ENCODE results near the gene CACNG3. TPM values are rescaled to one million over a fixed set of nuclear protein-coding genes. Genes with fewer than 3 reads are reported as not detected.

The CACNG3 gene
- total and polyA plus RNA-seq, 2 of the 4 experiments (the other 2 are of a cell fraction), result not detected

GRCh38 chr16:24372824-24373223, 116.7 kb downstream of the CACNG3 start:
- Histone ChIP-seq H3K9ac (ENCODE audit: low read depth, low read length) (no peak overlapping the region), H3K4me2 (ENCODE audit: low read depth, low read length) (no peak overlapping the region), H2BK5ac (ENCODE audit: low read depth, low read length, poor library complexity, severe bottlenecking) (no peak overlapping the region), H2BK15ac (ENCODE audit: low read depth, low read length) (no peak overlapping the region), H3K27me3 (ENCODE audit: control insufficient read depth, insufficient read depth, low read length) (no peaks in the 10 kb centered on the region), H3K79me1 (ENCODE audit: low read depth in 1 of 2, low read length in 2 of 2) (no peaks in the 10 kb centered on the region), H2BK20ac (ENCODE audit: low read depth, low read length) (no peak overlapping the region), H2AFZ (replicated peaks; ENCODE audit: low read length, poor library complexity) (no peak overlapping the region), H3K4me3 (ENCODE audit: insufficient read depth, low read depth, low read length) (no peak overlapping the region), H3K18ac (ENCODE audit: low read depth, low read length) (no peak overlapping the region), H3K4me1 (ENCODE audit: control insufficient read depth, insufficient read depth, low read length) (no peaks in the 10 kb centered on the region), H3K14ac (replicated peaks; ENCODE audit: low read depth, low read length) (no peak overlapping the region), H3K9me1 (ENCODE audit: insufficient read depth, low read length) (no peaks in the 10 kb centered on the region), H2BK120ac (ENCODE audit: low read depth, low read length) (no peak overlapping the region), H4K8ac (ENCODE audit: low read depth in 2 of 2, low read length in 2 of 2) (no peak overlapping the region), H3K27ac (ENCODE audit: insufficient read depth, low read length) (no peak overlapping the region), H3K36me3 (ENCODE audit: control insufficient read depth, insufficient read depth, low read length) (no peaks in the 10 kb centered on the region), H3K9me3 (ENCODE audit: control insufficient read depth, insufficient read depth, low read length) (no peaks in the 10 kb centered on the region), H4K91ac (ENCODE audit: insufficient read depth, low read depth, low read length) (no peak overlapping the region), H2AK5ac (ENCODE audit: low read depth, low read length) (no peak overlapping the region), H3K56ac (ENCODE audit: extremely low read depth, insufficient read depth, low read length) (no peak overlapping the region), H3K23ac (ENCODE audit: low read depth, low read length) (no peak overlapping the region), H3K4ac (ENCODE audit: low read depth, low read length) (no peak overlapping the region), H2AK9ac (replicated peaks; ENCODE audit: low read depth, low read length, poor library complexity) (no peak overlapping the region), H4K20me1 (ENCODE audit: insufficient read depth, low read length) (no peaks in the 10 kb centered on the region), H4K5ac (ENCODE audit: low read depth, low read length) (no peak overlapping the region)
- dilution Hi-C loops (cut with HindIII; ENCODE audit: low sequenced_read_pairs, unreplicated experiment) (no loop called here), intact Hi-C loops (cut with micrococcal nuclease) (no loop called here), in situ Hi-C loops (cut with MboI; ENCODE audit: low sequenced_read_pairs) (no loop called here)
- ChIA-PET POLR2A (ENCODE audit: unreplicated experiment) (no interaction called here), CTCF (interaction anchor here (0.8 kb wide), 1 partner anchor 10 kb away, joined by 3 read pairs; no protein-coding TSS in a partner anchor)
- BruUV-seq (replicated peaks), result no TSS peak
- no peak for TF ChIP-seq RAD21 (IDR thresholded peaks at IDR 0.05; ENCODE audit: low read length)
- TF ChIP-seq FOS (IDR thresholded peaks at IDR 0.05; ENCODE audit: low read depth, low read length), result no peak
- DNase-seq (no peak), ATAC-seq (ENCODE audit: low read depth) (no peak)
- WGBS, 2 experiments (ENCODE audit: extremely low coverage in 2 of 2, insufficient read length in 1 of 2), result 67% methylated on average over 3 of the region's 5 CpGs; no CpG with 5 or more reads in 1 of the 2 experiments
